ENCODE measurements around the gene SLC6A3. TPM values are rescaled to one million over a fixed set of nuclear protein-coding genes. Genes with fewer than 3 reads are reported as not detected.

The SLC6A3 gene
- total RNA-seq, 4 donors from 2014 or later, result 0.20 to 0.90 TPM; not detected in 2

DNA sequence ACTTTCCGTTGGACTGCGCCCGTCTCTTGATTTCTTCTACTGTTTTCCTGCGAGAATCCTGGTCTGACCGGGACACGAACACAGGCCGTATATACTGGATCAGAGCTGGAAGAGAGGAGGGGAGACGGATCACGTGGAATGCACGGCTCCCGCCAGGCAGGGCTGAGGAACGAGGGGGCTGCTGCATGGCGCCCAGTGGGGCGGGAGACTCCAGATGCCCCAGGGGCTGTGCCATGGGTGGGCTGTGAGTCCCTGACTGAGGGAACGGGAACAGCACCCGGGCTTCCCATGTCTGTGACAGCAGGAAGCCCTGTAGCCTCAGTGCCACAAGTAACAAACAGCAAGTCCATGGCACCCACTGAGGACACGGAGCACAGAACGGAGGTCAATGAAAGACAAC is 44.5 kb upstream of the SLC6A3 start:
- no peak for DNase-seq (ENCODE audit: low spot score in 2 of 2)
- peak overlapping the region in 1 of 4 donors; percentile 45 for H3K27ac ChIP-seq
- H3K36me3 ChIP-seq, result peaks cover 0 to 78% (median 11%) of the 10 kb centered on the region in 3 donors
- no peak for TF ChIP-seq POLR2A (IDR thresholded peaks at IDR 0.05)
- TF ChIP-seq CTCF (IDR thresholded peaks at IDR 0.05), result no peak
- no peak for TF ChIP-seq EP300 (IDR thresholded peaks at IDR 0.05)
- H3K4me1 ChIP-seq, result peaks cover 0 to 4% (median 0%) of the 10 kb centered on the region in 4 donors
- no peaks in the 10 kb centered on the region for H3K9me3 ChIP-seq
- WGBS, 2 donors, result 92 to 93% methylated on average over 17 to 18 of the region's 18 CpGs
- no peak overlapping the region for H3K4me3 ChIP-seq
- no peaks in the 10 kb centered on the region for H3K27me3 ChIP-seq

DNA sequence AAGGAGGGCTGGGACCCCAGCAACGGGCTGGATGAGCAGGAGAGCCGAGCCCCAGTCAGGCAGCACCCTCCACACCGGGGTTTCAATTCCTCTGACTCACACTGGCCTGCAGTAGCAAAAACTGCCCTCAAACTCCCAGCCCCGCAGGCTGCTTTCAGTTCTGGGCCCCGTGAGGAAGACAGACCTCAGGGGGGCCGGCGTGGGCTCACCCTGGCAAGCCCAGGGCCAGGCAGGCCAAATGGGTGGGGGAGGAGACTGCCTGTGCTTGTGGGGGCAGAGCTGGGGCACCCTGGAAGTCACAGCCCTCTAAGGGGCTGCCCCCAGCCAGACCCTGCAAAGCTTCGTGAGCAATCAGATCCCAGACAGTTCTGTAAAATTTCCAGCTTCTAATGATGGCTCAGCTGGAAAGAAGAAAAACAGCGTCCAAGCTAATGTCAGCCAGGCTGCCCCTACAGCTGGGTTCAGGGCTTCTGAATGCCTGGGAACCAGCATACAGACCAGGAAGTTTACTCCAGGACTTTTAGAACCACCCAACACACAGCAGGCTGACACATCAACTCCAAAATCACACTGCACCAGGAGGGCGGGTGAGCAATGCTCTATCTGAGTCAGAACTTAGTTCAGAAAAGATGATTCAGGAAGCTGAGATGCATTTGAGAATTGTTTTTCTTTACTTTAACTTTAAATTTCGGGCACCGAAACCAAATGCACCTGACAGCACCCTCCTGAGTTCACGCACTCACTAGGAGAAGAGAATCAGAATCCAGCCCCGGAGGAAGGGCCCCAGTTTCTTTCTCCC is 43.8 kb upstream of the SLC6A3 start:
- 72 to 74% methylated on average over 9 to 12 of the region's 14 CpGs for WGBS, 2 donors
- peaks cover 0 to 78% (median 11%) of the 10 kb centered on the region in 3 donors for H3K36me3 ChIP-seq
- H3K4me3 ChIP-seq, result no peak overlapping the region
- H3K4me1 ChIP-seq, result peaks cover 0 to 4% (median 0%) of the 10 kb centered on the region in 4 donors
- H3K27me3 ChIP-seq, result no peaks in the 10 kb centered on the region
- no peak for DNase-seq (ENCODE audit: low spot score in 2 of 2)
- peak overlapping the region in 3 of 4 donors; percentile 29 to 50 (median 45) for H3K27ac ChIP-seq
- TF ChIP-seq POLR2A (IDR thresholded peaks at IDR 0.05), result no peak
- no peak for TF ChIP-seq CTCF (IDR thresholded peaks at IDR 0.05)
- TF ChIP-seq EP300 (IDR thresholded peaks at IDR 0.05), result no peak
- no peaks in the 10 kb centered on the region for H3K9me3 ChIP-seq

GRCh38 chr5:1487079-1487764 is 42.0 kb upstream of the SLC6A3 start:
- Histone ChIP-seq H3K27ac (no peak overlapping the region), H3K27me3 (no peaks in the 10 kb centered on the region), H3K36me3 (peaks cover 0 to 72% (median 11%) of the 10 kb centered on the region in 3 donors), H3K9me3 (no peaks in the 10 kb centered on the region), H3K4me1 (peaks cover 0 to 4% (median 0%) of the 10 kb centered on the region in 4 donors), H3K4me3 (no peak overlapping the region)
- DNase-seq (ENCODE audit: low spot score in 2 of 2), result no peak
- 91 to 93% methylated on average over 27 of the region's 27 CpGs for WGBS, 2 donors
- TF ChIP-seq POLR2A (IDR thresholded peaks at IDR 0.05) (no peak), CTCF (IDR thresholded peaks at IDR 0.05) (no peak), EP300 (IDR thresholded peaks at IDR 0.05) (no peak)

DNA sequence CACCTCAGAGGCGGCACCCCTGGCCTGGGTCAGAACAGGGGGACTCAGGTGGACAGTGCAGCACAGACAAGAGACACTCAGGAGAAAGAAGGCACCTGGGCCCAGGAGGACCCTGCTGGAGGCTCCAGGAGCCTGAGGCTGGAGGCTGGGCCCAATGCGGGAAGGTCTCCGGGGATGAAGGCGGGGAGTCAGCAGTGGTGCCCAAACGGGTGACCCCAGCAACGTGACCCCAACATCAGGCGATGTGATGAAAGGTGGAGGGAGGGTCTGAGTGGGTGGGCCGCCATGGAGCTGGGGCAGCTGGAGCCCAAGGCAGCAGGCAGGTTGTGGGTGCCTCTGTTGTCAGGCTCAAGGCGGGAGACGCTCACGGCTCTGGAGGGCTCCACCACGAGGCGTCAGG is 41.0 kb upstream of the SLC6A3 start:
- no peaks in the 10 kb centered on the region for H3K27me3 ChIP-seq
- H3K4me3 ChIP-seq, result no peak overlapping the region
- WGBS, 2 donors, result 95 to 97% methylated on average over 13 of the region's 13 CpGs
- H3K9me3 ChIP-seq, result no peaks in the 10 kb centered on the region
- H3K36me3 ChIP-seq, result peaks cover 0 to 63% (median 11%) of the 10 kb centered on the region in 3 donors
- peaks cover 0 to 4% (median 0%) of the 10 kb centered on the region in 4 donors for H3K4me1 ChIP-seq
- DNase-seq (ENCODE audit: low spot score in 2 of 2), result no peak
- no peak overlapping the region for H3K27ac ChIP-seq
- no peak for TF ChIP-seq POLR2A (IDR thresholded peaks at IDR 0.05)
- no peak for TF ChIP-seq EP300 (IDR thresholded peaks at IDR 0.05)
- TF ChIP-seq CTCF (IDR thresholded peaks at IDR 0.05), result no peak

Data from tibial nerve (tissue), 4 donors.